Measurements from ENCODE around the gene PACSIN3.

The PACSIN3 gene

GRCh38 chr11:47152126-47152952 lies 33.9 kb downstream of the PACSIN3 start:
- DNase-seq = no peak

GRCh38 chr11:47149782-47150181 lies 36.5 kb downstream of the PACSIN3 start:
- DNase-seq = no peak

- no peak for DNase-seq
Observed at GRCh38 chr11:47148903-47149531, 37.2 kb downstream of the PACSIN3 start.

GRCh38 chr11:47148270-47148669 lies 38.0 kb downstream of the PACSIN3 start:
- DNase-seq = no peak

GRCh38 chr11:47147681-47148080 lies 38.6 kb downstream of the PACSIN3 start:
- DNase-seq = no peak

GRCh38 chr11:47147250-47147649 lies 39.0 kb downstream of the PACSIN3 start:
- DNase-seq = no peak

GRCh38 chr11:47144541-47144940 lies 41.7 kb downstream of the PACSIN3 start:
- DNase-seq = no peak

- no peak for DNase-seq
Observed at GRCh38 chr11:47143322-47143721, 42.9 kb downstream of the PACSIN3 start.

- DNase-seq = no peak
Observed at GRCh38 chr11:47139878-47140277, 46.4 kb downstream of the PACSIN3 start.

- DNase-seq = no peak
Observed at GRCh38 chr11:47137476-47137875, 48.8 kb downstream of the PACSIN3 start.

GRCh38 chr11:47136921-47137320 lies 49.3 kb downstream of the PACSIN3 start:
- no peak for DNase-seq

- DNase-seq = no peak
Observed at GRCh38 chr11:47136327-47136726, 49.9 kb downstream of the PACSIN3 start.

- DNase-seq = no peak
Observed at GRCh38 chr11:47132981-47133380, 53.3 kb downstream of the PACSIN3 start.

GRCh38 chr11:47132490-47132889 lies 53.7 kb downstream of the PACSIN3 start:
- DNase-seq = no peak

GRCh38 chr11:47131136-47131535 lies 55.1 kb downstream of the PACSIN3 start:
- DNase-seq = no peak

- no peak for DNase-seq
Observed at GRCh38 chr11:47130543-47130942, 55.7 kb downstream of the PACSIN3 start.
